Subcutaneous adipose tissue (tissue), 4 donors: ENCODE results near the gene PSMG1. TPM values are rescaled to one million over a fixed set of nuclear protein-coding genes. Genes with fewer than 3 reads are reported as not detected.

ENCODE experiments used
- CTCF ChIP-seq: fragments of 450-650 bp; IDR thresholded peaks from one replicate; pipeline ENCODE4 v1.5.1; 2016; ENCODE audit warnings: low read depth, mild to moderate bottlenecking, control low read depth, antibody characterized with exemption, moderate library complexity
- total RNA-seq, 4 donors: library from RNA; depleted of rRNA; stranded (reverse); fragments of >200 nt; gene quantifications; one replicate each; pipeline ENCODE4 v1.1.0, GENCODE V29; 2016

The PSMG1 gene
- total RNA-seq, 4 donors from 2014 or later = 8.9 to 40.6 (median 21.0) TPM

- no peak for TF ChIP-seq CTCF
Observed at GRCh38 chr21:39127506-39127905, 55.7 kb downstream of the PSMG1 start.

- TF ChIP-seq CTCF = no peak
Observed at GRCh38 chr21:39126486-39126806, 56.8 kb downstream of the PSMG1 start.

GRCh38 chr21:39125752-39126485, 57.3 kb downstream of the PSMG1 start:
- TF ChIP-seq CTCF = no peak

Other genes starting within 250 kb of the PSMG1 start
- 10 to 100 TPM; 60.3 to 74.4 (median 68.7) TPM for gene BRWD1, start 130.2 kb upstream of the PSMG1 start, total RNA-seq
- 10 to 100 TPM; 41.6 to 85.0 (median 57.6) TPM for gene HMGN1, start 165.6 kb upstream of the PSMG1 start, total RNA-seq